PFSK-1 (cell line): Measurements from ENCODE around the gene NABP2.

Experiments used
- FOXP2 ChIP-seq: optimal IDR thresholded peaks from 2 replicates; pipeline ENCODE3; 2011; ENCODE audit warnings: borderline replicate concordance, control low read depth, inconsistent platforms; ENCODE audit not compliant: insufficient read depth; ENCODE audit errors: extremely low read length, extremely low read depth
- POLR2AphosphoS5 ChIP-seq: IDR thresholded peaks from 2 replicates; pipeline ENCODE4 v1.6.1; 2012; ENCODE audit warnings: low read depth, mild to moderate bottlenecking, control low read depth, low read length, moderate library complexity
- SIN3A ChIP-seq: IDR thresholded peaks from 2 replicates; pipeline ENCODE4 v1.6.1; 2012; ENCODE audit warnings: mild to moderate bottlenecking, low read length, moderate library complexity, borderline replicate concordance; ENCODE audit not compliant: insufficient read depth
- TAF1 ChIP-seq: IDR thresholded peaks from 2 replicates; pipeline ENCODE4 v1.6.1; 2012; ENCODE audit warnings: low read length, control low read depth, borderline replicate concordance; ENCODE audit not compliant: insufficient read depth
- TF ChIP-seq, protein P1 (sequence below), 2 experiments: IDR thresholded peaks; 2 replicates each; pipeline versions ENCODE4 v1.6.1 to v1.8.0; 2011 to 2012; ENCODE audit warnings: low read depth in 2 of 2, low read length in 2 of 2, control low read depth in 1 of 2, inconsistent platforms in 1 of 2, mild to moderate bottlenecking in 1 of 2, moderate library complexity in 1 of 2; ENCODE audit not compliant: insufficient read depth in 1 of 2

GRCh38 chr12:56229082-56229481 lies 4.9 kb downstream of the NABP2 start:
- TF ChIP-seq POLR2AphosphoS5, result no peak
- TF ChIP-seq, protein P1, sequence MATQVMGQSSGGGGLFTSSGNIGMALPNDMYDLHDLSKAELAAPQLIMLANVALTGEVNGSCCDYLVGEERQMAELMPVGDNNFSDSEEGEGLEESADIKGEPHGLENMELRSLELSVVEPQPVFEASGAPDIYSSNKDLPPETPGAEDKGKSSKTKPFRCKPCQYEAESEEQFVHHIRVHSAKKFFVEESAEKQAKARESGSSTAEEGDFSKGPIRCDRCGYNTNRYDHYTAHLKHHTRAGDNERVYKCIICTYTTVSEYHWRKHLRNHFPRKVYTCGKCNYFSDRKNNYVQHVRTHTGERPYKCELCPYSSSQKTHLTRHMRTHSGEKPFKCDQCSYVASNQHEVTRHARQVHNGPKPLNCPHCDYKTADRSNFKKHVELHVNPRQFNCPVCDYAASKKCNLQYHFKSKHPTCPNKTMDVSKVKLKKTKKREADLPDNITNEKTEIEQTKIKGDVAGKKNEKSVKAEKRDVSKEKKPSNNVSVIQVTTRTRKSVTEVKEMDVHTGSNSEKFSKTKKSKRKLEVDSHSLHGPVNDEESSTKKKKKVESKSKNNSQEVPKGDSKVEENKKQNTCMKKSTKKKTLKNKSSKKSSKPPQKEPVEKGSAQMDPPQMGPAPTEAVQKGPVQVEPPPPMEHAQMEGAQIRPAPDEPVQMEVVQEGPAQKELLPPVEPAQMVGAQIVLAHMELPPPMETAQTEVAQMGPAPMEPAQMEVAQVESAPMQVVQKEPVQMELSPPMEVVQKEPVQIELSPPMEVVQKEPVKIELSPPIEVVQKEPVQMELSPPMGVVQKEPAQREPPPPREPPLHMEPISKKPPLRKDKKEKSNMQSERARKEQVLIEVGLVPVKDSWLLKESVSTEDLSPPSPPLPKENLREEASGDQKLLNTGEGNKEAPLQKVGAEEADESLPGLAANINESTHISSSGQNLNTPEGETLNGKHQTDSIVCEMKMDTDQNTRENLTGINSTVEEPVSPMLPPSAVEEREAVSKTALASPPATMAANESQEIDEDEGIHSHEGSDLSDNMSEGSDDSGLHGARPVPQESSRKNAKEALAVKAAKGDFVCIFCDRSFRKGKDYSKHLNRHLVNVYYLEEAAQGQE (IDR thresholded peaks at IDR 0.05; ENCODE audit: insufficient read depth in 1 of 2, low read depth in 2 of 2, low read length in 2 of 2), result no peak
- no peak for TF ChIP-seq SIN3A
- TF ChIP-seq TAF1, result no peak
- TF ChIP-seq FOXP2, result no peak
